ENCODE data around the gene PTPRC.

The PTPRC gene

GRCh38 chr1:198747127-198747526, 108.3 kb downstream of the PTPRC start:
- no peak for DNase-seq (ENCODE audit: low spot score)
- TF ChIP-seq CTCF (IDR thresholded peaks at IDR 0.05; ENCODE audit: extremely low read depth, missing control alignments) = no peak

GRCh38 chr1:198749279-198749678, 110.4 kb downstream of the PTPRC start:
- TF ChIP-seq CTCF (IDR thresholded peaks at IDR 0.05; ENCODE audit: extremely low read depth, missing control alignments) = no peak
- no peak for DNase-seq (ENCODE audit: low spot score)

GRCh38 chr1:198750081-198750480, 111.2 kb downstream of the PTPRC start:
- TF ChIP-seq CTCF (IDR thresholded peaks at IDR 0.05; ENCODE audit: extremely low read depth, missing control alignments) = no peak
- no peak for DNase-seq (ENCODE audit: low spot score)

- no peak for TF ChIP-seq CTCF (IDR thresholded peaks at IDR 0.05; ENCODE audit: extremely low read depth, missing control alignments)
- DNase-seq (ENCODE audit: low spot score) = no peak
These were observed 112.9 kb downstream of the PTPRC start for GRCh38 chr1:198751741-198752140.

- DNase-seq (ENCODE audit: low spot score) = no peak
- TF ChIP-seq CTCF (IDR thresholded peaks at IDR 0.05; ENCODE audit: extremely low read depth, missing control alignments) = no peak
These were observed 115.8 kb downstream of the PTPRC start for GRCh38 chr1:198754670-198755069.

- TF ChIP-seq CTCF (IDR thresholded peaks at IDR 0.05; ENCODE audit: extremely low read depth, missing control alignments) = no peak
- no peak for DNase-seq (ENCODE audit: low spot score)
These were observed 116.9 kb downstream of the PTPRC start for GRCh38 chr1:198755715-198756114.

GRCh38 chr1:198756470-198756869, 117.6 kb downstream of the PTPRC start:
- DNase-seq (ENCODE audit: low spot score) = no peak
- no peak for TF ChIP-seq CTCF (IDR thresholded peaks at IDR 0.05; ENCODE audit: extremely low read depth, missing control alignments)

Measured in GM20000 (cell line).